IMR-90 (cell line): ENCODE results near the gene ABCA4.

Experiments used
- BHLHE40 ChIP-seq: fragments of 150-350 bp; IDR thresholded peaks from 2 replicates; pipeline ENCODE4 v1.6.1; 2016; ENCODE audit warnings: mild to moderate bottlenecking, low read depth, low read length
- CEBPB ChIP-seq: IDR thresholded peaks from 2 replicates; pipeline ENCODE4 v1.6.1; 2012; ENCODE audit warnings: low read depth, low read length, improper control_type of control experiment
- CTCF ChIP-seq: conservative IDR thresholded peaks from 2 replicates; pipeline ENCODE4 v1.5.1; 2012; ENCODE audit warnings: mild to moderate bottlenecking, low read depth, low read length, improper control_type of control experiment
- FOS ChIP-seq: fragments of 150-350 bp; IDR thresholded peaks from 2 replicates; pipeline ENCODE4 v1.6.1; 2016; ENCODE audit warnings: low read depth, low read length
- MAZ ChIP-seq: IDR thresholded peaks from 2 replicates; pipeline ENCODE4 v1.6.1; 2012; ENCODE audit warnings: low read depth, mild to moderate bottlenecking, low read length, improper control_type of control experiment, moderate library complexity, borderline replicate concordance
- POLR2A ChIP-seq: IDR thresholded peaks from 2 replicates; pipeline ENCODE4 v1.6.1; 2012; ENCODE audit warnings: mild to moderate bottlenecking, low read depth, low read length
- RAD21 ChIP-seq: IDR thresholded peaks from 2 replicates; pipeline ENCODE4 v1.6.1; 2012; ENCODE audit warnings: low read length, improper control_type of control experiment
- RFX5 ChIP-seq: IDR thresholded peaks from 2 replicates; pipeline ENCODE4 v1.8.0; 2012; ENCODE audit warnings: low read depth, mild to moderate bottlenecking, low read length, moderate library complexity
- SMC3 ChIP-seq: fragments of 150-350 bp; IDR thresholded peaks from 2 replicates; pipeline ENCODE4 v1.6.1; 2016; ENCODE audit warnings: low read depth, mild to moderate bottlenecking, antibody characterized with exemption, low read length, moderate library complexity
- TF ChIP-seq, protein P1 (sequence below): fragments of 150-350 bp; IDR thresholded peaks from 2 replicates; pipeline ENCODE4 v1.6.1; 2017; ENCODE audit warnings: mild to moderate bottlenecking, antibody characterized with exemption, low read length, low read depth
- TF ChIP-seq, protein P2 (sequence below): fragments of 150-350 bp; IDR thresholded peaks from 2 replicates; pipeline ENCODE4 v1.6.1; 2016; ENCODE audit warnings: low read depth, mild to moderate bottlenecking, low read length, moderate library complexity, borderline replicate concordance

DNA sequence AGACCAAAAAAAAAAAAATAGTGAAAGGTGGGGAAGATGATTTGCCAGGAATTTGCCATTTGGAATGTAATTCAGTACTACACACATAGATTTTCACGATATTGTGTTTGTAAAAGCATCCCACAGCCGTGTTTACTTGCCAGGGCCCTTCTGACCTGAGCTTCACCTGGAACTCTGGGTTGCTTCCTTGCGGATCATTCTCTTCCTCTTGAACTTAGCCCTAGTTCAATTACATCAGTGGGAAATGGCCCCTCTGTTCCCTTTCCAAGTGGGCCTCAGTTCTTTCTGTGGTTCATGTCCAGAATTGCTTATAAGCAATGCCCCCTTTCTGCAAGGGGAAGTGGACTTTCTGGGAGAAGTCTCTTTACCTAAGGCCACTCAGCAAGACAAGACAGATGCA lies 41.0 kb downstream of the ABCA4 start:
- no peak for TF ChIP-seq CEBPB
- TF ChIP-seq CTCF = no peak
- TF ChIP-seq POLR2A = no peak
- TF ChIP-seq SMC3 = no peak
- no peak for TF ChIP-seq FOS
- no peak for TF ChIP-seq MAZ
- TF ChIP-seq, protein P1, sequence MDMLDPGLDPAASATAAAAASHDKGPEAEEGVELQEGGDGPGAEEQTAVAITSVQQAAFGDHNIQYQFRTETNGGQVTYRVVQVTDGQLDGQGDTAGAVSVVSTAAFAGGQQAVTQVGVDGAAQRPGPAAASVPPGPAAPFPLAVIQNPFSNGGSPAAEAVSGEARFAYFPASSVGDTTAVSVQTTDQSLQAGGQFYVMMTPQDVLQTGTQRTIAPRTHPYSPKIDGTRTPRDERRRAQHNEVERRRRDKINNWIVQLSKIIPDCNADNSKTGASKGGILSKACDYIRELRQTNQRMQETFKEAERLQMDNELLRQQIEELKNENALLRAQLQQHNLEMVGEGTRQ = no peak
- no peak for TF ChIP-seq RFX5
- TF ChIP-seq, protein P2, sequence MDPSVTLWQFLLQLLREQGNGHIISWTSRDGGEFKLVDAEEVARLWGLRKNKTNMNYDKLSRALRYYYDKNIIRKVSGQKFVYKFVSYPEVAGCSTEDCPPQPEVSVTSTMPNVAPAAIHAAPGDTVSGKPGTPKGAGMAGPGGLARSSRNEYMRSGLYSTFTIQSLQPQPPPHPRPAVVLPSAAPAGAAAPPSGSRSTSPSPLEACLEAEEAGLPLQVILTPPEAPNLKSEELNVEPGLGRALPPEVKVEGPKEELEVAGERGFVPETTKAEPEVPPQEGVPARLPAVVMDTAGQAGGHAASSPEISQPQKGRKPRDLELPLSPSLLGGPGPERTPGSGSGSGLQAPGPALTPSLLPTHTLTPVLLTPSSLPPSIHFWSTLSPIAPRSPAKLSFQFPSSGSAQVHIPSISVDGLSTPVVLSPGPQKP = no peak
- TF ChIP-seq RAD21 = no peak
- TF ChIP-seq BHLHE40 = no peak
